ENCODE data around the gene HHAT.

GRCh38 chr1:210506689-210507088 is 178.0 kb downstream of the HHAT start:
- TF ChIP-seq CTCF (conservative IDR thresholded peaks at IDR 0.05) (no peak), ZFX (IDR thresholded peaks at IDR 0.05) (no peak)
